GM19240 (cell line): ENCODE data around the gene ACP1.

Experiments
- DNase-seq: peaks from one replicate; pipeline ENCODE4 v3.0.0; 2011; ENCODE audit warnings: low spot score; ENCODE audit not compliant: insufficient read length

ACP1 gene

DNA sequence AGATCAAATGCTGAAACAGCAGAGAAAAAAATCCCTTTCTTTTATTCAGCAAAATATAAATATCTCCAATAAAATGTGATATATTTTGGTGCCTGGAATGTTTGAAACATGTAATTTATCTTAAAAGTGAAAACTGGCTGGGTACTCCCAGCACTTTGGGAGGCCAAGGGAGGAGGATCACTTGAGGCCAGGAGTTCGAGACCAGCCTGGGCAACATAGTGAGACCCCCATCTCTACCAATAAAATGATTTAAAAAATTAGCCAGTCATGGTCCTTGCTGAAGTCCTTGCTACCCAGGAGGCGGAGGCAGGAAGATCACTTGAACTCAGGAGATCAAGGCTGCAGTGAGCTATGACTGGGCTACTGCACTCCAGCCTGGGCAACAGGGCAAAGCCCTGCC is 9.6 kb upstream of the ACP1 start:
- DNase-seq, result no peak

DNA sequence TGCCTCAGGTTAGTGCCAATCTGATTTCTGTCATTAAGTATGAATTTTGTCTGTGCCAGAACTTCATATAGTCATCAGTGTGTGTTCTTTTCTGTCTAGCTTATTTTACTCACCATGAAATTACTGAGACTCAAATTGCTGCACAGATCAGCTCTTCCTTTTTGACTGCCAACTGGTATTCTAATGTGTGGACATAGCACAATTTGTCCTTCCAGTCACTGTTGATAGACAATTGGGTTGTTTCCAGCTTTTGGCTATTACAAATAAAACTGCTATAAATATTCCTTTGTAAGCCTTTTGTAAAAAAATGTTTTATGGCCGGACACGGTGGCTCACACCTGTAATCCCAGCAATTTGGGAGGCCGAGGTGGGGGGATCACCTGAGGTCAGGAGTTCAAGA is 8.7 kb upstream of the ACP1 start:
- no peak for DNase-seq

DNA sequence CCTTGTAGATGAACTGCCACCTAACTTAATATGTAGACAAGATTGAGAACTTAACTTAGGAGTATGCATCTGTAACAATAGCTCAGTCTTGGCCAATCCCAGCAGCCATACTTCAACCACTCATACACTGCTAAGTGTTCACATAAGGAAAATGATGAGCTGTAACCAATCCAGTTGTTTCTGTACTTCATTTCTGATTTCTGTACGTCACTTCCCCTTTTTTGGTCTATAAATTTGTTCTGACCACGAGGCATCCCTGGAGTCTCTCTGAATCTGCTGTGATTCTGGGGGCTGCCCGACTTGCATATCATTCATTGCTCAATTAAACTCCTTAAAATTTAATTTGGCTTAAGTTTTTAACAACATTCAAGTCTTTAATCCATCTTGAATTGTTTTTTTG is 7.3 kb upstream of the ACP1 start:
- DNase-seq, result no peak

DNA sequence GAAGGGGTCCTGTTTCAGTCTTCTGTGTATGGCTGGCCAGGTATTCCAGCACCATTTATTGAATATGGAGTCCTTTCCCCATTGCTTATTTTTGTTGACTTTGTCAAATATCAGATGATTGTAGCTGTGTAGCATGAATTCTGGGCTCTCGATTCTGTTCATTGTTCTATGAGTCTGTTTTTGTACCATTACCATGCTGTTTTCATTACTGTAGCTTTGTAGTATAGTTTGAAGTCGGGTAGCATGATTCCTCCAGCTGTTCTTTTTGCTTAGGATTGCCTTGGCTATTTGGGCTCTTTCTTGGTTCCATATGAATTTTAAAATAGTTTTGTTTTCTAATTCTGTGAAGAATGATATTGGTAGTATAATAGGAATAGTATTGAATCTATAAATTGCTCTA is 6.9 kb upstream of the ACP1 start:
- no peak for DNase-seq

DNA sequence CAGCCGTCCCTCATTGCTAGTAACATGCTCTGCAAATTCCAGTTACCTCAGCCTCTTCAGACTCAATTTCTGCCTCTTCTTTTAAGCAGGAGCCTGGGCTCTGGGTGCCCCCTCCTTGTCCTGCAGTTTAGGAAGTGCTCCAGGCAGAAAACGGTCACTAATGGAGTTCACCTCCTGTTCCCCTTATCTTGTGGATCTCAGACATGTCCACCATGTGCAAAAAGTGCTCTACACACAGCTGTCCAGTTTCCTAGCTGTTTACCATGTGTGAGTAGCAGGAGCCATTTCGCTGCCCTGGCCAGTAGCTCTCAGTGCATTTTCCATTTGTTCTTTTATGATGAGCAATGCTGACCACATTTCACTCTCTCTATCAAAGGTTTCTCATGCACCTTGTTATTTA is 5.8 kb upstream of the ACP1 start:
- DNase-seq, result no peak

DNA sequence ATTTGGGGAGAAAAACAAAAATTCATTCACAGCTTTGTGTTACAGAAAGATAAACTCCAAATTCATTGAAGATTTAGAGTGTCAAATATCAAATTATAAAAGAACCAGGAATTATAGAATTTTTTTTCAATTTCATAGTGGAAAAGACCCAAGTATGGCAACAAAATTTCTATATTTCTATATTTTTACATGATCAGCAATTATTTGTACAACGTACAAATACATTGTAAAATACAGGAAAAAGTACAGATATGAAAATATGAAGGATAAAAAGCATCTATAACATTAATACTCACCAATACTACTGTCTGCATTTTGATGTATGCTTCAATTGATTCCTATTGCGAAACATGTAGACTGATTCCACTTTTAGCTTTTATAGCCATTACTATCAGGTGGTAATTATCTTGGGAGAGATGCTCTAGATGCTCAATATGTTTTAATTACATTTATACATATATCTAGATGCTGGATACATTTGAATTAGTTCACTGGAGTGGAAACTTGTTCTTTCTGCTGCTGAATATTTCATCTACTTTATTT is 4.9 kb upstream of the ACP1 start:
- DNase-seq, result no peak

DNA sequence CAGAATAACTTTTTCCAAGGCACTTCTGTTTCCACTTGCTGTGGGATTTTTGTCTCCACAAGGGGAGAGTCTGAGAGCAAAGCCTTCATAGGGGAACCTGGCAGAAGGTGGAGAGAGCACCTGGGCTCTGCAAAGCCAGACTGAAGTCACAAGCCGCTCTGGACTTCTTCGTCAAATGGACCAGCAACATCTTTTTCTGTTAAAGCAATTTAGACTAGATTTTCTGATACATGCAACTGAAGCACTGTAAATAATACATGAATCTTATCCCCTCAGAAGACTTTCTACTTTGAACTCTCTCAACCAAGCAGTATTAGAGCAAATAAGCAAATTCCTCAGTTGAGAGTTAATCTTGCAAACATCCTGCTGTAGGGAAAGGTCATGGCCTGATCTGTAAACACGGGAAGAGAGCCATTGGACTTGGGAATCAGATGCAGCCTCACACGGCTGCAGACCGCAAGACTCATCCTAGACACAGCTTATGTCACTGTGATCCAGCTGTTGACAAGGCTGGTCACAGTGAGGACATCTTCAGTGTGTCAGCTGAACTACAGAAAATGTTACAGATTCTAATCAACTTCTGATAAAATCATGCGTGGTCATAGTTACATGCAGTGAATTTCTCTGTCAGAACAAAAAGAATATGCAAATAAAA is 4.1 kb upstream of the ACP1 start:
- no peak for DNase-seq

DNA sequence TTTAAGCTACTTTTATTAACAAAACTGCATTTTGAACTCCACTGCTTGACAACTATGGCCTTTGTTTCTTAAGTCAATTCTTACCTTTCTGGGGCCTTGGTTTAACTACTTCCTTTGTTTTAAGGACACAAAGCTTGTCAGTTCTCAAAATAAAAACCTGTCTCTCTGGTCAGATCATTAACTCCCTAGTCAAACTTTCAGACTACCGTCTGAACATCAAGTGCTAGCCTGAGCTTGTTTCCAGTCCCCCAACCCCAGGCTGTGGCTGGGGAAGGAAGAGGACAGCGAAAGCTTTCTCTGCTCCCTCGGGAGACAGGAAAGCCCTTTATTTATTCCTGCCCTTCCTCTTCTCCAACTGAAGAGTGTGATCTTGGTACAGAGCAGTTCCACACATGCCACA is 2.6 kb upstream of the ACP1 start:
- no peak for DNase-seq

DNA sequence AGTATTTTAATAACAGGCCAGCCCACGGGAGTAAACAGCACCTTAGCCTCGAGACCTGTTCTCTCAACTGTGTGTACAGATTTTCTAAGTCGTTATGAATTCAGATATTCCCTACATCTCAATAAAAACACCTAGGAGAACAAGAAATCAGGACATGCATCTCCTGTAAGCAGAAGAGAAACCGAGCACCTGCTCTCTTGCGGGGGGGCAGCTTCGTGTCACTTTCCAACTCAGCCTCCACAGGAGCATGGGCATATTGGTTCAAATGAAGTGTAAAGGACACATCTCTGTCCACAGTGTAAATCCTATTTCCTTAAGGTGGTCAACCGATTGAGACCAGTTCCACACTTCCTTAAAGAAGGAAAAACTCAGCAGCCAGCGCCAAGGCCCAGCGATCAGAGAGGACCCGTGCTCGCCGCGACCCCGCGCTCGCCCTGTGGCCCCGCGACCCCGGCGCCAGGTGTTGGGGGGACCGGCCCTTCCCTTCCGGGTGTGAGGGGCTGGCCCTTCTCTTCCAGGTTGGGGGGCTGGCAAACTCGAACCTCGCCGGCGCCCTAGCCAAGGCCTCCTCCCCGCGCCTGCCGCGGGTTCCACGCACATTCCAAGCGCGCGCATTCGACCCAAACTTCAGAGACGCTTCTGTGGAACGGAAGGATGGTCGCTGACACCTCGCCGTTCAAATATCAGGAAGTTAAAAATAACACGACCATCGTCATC is 1.6 kb upstream of the ACP1 start:
- DNase-seq, result no peak

DNA sequence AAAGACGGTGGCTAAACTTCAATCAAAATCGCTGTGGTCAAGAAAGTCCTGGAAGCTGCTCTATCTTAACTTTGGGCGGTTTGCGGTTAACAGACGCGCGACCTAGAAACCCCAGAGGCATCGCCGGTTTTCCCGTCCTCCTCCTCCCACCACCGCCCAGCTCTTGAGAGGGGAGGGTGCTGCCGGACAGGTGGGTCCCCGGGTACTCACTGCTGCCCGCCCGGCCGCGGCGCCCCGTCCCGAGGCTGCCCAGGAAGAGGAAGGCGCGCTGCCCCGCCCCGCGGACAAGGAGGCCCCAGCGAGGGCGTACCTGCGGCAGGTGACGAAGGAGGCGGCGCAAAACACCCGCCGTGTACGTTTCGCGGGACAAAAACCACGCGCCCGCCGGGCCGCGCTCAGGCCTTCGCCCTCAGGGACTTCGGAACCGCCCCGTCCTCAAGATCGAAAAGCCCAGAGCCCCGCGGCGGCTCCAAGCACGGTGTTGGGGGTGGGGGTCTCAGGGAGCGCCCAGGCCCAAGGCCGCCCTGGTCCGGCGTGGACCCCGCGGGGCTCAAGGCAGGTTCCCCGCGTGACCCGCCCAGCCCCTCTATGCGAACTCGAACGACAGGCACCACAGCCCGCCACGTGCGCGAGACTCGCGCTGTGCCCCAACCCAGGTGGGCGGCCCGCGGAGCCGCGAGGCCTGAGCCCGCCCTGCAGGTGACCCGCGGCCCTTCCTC is 814 bp upstream of the ACP1 start, which contains the start of gene SH3YL1:
Gene SH3YL1 (minus strand): TSS at position 259 of the 719 bp plus-strand sequence. CDS start 48 bp downstream, at position 211.
- no peak for DNase-seq

DNA sequence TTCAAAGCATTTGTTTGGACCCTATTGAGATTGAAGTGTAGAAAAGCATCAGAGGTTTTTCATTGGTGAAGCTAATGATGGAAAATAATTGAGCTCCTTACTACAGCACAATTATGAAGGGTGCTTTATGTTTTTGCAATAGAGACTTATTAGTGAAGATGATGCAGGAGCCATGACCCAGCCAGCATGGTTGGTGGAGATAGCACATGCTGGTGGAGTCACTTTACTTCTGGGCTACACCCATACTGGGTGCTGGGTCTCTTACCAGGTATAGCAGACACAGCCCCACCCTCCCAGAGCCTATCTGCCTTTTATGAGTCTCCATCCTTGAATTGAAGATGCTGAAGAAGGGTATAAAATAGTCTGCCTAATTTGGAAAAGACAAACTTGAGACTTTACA is 3.6 kb downstream of the ACP1 start:
- DNase-seq, result no peak

DNA sequence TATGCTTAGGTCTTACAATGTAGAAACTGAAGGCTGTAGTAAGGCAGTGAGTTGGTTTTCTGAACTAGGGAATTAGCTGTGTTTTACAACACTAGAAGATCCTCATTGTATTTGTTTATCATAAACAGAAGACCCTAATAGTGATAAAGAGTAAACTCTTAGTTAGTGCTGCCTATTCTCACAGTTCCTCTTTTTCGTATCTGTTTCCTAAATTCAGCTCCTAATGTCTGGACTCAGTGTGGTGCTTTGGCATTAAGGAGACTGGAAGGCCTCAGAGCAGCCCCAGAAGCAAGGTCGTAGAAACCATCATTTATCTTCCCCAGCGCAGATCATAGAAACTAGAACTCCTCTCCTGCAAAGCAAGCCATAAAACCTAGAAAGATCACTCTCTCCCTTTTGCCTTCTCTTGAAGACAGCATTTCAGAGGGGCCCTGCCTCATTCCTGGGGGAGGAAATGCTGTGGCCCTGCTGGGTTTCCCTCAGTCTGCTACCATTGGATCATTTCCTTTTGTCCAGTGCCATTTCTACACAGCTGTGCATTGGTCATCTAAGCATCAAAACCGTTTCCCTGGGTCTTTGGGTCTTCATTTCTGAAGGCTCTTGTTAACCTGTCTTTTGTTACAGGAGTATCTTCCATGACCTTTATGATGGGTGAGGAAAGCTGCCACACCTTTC is 4.7 kb downstream of the ACP1 start:
- DNase-seq, result no peak

DNA sequence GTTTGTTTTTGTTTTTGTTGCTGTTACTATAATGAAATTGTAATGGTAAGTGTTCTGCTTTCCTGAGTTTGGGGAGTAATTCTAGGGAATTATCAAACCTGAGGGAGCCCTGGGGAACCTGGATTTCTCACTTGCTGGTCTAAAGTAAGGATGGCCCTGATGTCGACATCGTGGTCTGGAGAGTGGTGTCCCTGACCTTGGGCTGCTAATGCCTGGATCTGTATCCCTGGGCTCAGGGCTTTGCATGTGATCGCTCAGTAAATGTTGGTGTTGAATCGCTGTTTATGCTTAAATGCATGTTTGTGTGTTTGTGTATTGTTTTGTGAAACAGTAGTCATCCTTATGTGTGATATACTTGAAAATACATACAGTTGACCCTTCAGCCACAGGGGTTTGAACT is 6.1 kb downstream of the ACP1 start:
- no peak for DNase-seq

DNA sequence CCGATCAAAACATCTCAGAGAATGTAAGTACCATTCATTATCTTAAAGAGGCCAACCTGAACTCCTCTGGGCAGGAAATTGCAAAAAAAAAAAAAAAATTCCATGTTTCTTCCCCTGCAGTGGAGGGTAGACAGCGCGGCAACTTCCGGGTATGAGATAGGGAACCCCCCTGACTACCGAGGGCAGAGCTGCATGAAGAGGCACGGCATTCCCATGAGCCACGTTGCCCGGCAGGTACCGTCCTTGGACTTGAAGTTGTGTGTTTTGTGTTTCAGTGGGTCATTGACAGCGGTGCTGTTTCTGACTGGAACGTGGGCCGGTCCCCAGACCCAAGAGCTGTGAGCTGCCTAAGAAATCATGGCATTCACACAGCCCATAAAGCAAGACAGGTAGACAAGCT is 7.2 kb downstream of the ACP1 start:
- DNase-seq, result no peak

DNA sequence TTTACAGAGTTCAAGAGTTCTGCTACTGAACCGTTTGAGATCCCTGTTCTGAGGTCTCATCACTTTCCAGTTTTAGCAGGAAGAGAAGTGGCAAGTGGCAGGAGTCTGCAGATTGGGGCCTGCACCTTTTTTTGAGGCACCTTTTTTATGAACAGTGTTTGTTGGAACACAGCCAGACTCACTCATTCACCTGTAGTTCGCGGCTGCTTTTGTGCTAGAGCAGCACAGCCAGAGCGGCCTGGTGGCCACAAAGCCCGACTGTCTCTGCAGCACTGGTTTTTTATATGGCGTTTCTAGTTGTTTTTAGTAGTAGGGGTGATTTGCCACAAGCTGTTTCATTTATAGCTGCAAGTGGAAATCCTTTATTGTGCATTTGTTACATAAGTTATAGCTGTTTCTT is 8.6 kb downstream of the ACP1 start:
- no peak for DNase-seq

DNA sequence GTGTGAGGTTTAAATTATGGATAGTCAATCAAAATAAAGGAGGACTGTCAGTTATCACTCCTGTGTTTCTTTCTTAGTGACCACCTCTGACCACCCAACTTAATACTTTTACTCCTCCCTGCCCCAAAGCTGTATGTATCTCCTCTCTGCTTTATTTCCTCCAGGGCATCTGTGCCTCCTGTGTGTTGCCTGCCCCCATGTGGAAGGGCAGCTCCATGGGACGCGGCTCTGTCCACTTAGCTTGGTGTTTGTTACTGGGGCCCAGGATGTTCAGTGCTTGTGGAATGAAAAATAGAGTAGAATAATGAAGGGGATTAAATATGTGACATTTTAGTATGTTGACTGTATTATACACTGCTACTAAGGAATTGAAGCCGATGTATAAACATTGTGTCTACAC is 9.8 kb downstream of the ACP1 start:
- no peak for DNase-seq

DNA sequence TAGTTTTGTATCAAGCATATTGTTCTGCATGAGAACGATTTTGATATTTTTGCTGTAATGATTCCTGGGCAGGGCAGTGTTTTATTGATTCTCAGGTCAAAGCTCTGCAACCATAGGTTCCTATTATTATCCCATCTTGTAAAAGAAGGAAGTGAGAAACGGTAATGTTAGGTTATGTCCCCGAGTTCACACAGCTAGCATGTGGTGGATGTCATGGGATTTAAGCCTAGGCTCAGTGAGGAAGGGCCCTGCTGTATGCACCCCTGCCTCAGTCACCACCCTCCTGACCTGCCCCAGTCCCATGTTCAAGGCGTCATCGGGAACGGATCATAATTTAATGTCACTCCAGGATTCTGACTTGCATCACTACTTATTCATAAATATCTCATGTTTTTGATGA is 10.7 kb downstream of the ACP1 start:
- DNase-seq, result no peak

DNA sequence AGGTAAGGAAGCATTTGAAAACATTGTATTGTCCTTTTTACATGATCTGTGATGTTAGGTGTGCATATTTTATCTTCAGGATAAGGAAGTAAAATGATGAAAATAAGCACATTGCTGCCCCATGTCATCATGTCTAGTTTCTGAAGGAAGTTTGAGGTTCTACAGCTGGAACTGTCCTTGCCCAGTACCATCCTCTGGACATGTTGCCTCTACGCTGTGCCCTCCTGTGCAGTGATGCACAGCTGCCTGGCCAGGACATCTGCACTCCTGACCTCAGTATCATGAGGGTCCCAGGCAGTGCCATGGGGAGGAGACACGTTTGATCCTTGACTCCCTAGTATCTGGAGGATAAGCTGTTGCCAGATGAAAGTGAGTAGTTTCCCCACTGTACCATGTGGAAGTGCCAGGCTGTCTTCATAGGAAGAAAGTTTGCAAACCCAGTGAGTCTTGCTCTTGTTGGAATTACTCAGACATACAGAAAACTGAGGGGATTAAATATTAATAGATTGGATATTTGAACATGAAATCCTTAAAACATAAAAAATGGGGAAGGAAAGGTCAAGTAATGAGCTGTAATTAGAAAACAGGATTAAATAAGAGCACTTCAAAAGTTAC is 13.7 kb downstream of the ACP1 start:
- DNase-seq, result no peak

DNA sequence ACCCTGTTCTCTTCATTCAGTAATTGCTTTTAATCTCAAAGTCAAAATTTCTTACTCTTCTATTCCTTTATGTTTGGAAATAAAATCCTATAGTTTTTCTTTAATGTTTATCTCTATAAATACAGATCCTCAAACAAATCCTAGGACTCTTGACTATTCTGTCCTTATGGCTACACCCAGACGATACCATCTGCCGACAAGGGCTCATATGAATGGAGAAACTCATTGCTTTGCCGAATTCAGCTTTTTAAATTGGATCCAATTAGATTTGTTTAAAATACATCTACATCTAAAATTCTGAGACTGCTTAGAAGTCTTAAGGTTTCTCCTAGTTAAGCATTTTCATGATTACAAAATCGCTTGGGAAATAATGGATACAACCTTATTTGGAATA is 14.2 kb downstream of the ACP1 start:
- DNase-seq, result no peak

DNA sequence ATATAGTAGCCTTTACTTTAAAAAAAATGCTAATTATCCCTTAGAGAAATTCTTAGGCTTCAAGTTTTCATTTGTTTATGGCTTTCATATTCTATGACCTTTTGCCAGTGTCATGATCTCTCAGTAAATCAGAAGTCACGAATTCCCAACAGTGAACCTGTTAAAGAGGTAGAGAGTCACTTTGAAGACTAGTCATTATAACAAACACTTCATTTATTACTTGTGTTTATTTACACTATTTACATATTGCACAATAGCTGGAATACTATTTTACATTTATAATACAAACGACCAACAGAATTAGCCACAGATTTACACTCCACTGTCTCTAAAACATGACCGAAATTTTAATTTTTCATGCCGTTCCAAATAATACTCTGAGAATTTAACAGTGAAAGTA is 14.6 kb downstream of the ACP1 start:
- no peak for DNase-seq

DNA sequence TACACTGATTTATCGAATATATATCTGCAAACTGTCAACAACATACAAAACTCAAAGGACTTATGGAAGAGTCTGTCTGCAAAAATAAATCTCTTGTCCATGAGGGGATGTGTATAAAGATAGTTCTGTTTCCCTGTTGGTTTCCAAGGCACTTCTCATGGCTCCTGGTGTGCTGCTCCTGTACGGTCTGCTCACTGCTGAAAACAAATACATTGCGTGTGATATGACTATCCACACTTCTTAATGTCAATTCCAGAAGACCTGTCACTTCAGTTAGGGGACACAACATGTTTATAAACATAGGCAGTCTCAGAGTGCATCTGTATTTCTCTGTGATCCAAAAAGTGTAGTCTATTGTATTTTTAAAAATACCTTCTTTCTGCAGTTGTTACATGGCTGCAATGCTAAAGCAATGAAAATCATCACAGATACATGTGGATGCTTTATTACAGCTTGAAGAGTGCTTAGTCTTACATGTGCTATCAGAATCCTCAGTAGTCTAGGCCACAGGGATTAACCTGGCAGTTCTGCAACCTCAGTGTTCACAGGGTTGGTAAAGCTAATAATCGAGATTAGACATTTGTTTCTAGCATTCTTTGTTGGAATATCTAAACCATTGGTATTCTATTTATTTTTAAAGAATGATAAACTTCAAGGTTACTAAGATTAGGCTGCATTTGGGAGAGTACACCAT is 15.4 kb downstream of the ACP1 start:
- no peak for DNase-seq
